GM12878 (cell line): ENCODE data around the gene HIVEP2.

ENCODE experiments used
- CHD2 ChIP-seq: IDR thresholded peaks from 2 replicates; pipeline ENCODE4 v1.6.1; 2011; ENCODE audit warnings: low read depth, low read length, improper control_type of control experiment, borderline replicate concordance
- EGR1 ChIP-seq, 2 experiments: IDR thresholded peaks; 1 replicate in 1 of 2; 2 replicates in 1 of 2; pipeline ENCODE4 v1.6.1; 2011 to 2012; ENCODE audit warnings: low read depth in 2 of 2, low read length in 2 of 2, borderline replicate concordance in 1 of 2, mild to moderate bottlenecking in 1 of 2, moderate library complexity in 1 of 2
- GABPA ChIP-seq: IDR thresholded peaks from 2 replicates; pipeline ENCODE4 v1.6.1; 2014; ENCODE audit warnings: antibody characterized with exemption, low read depth, mild to moderate bottlenecking, inconsistent platforms
- HDAC2 ChIP-seq: fragments of 200-600 bp; sonication (generic); IDR thresholded peaks from 2 replicates; pipeline ENCODE4 v1.6.1; 2017
- HDAC6 ChIP-seq: fragments of 200-600 bp; sonication (generic); IDR thresholded peaks from one replicate; pipeline ENCODE4 v1.8.0; 2017; ENCODE audit warnings: antibody characterized with exemption; ENCODE audit not compliant: unreplicated experiment
- MYC ChIP-seq: IDR thresholded peaks from 2 replicates; pipeline ENCODE4 v1.6.1; 2011; ENCODE audit warnings: mild to moderate bottlenecking, low read length, moderate library complexity, inconsistent platforms; ENCODE audit not compliant: insufficient read depth, insufficient replicate concordance, insufficient read length, severe bottlenecking
- PBX3 ChIP-seq: IDR thresholded peaks from 2 replicates; pipeline ENCODE4 v1.6.1; 2011; ENCODE audit warnings: mild to moderate bottlenecking, low read depth, low read length, moderate library complexity; ENCODE audit not compliant: insufficient replicate concordance
- POLR2AphosphoS2 ChIP-seq: IDR thresholded peaks from 2 replicates; pipeline ENCODE4 v1.6.1; 2011; ENCODE audit warnings: low read depth, mild to moderate bottlenecking, low read length, improper control_type of control experiment, moderate library complexity
- RCOR1 ChIP-seq: conservative IDR thresholded peaks from 2 replicates; pipeline ENCODE4 v1.6.1; 2012; ENCODE audit warnings: low read depth, low read length, improper control_type of control experiment
- SMARCA5 ChIP-seq: fragments of 450-650 bp; IDR thresholded peaks from 2 replicates; pipeline ENCODE4 v1.6.1; 2017; ENCODE audit warnings: mild to moderate bottlenecking
- SPI1 ChIP-seq: IDR thresholded peaks from 2 replicates; pipeline ENCODE4 v1.6.1; 2011; ENCODE audit warnings: low read depth, mild to moderate bottlenecking, low read length, moderate library complexity, borderline replicate concordance; ENCODE audit not compliant: insufficient read depth
- STAT1 ChIP-seq: fragments of 450-650 bp; conservative IDR thresholded peaks from 2 replicates; pipeline ENCODE4 v1.6.1; 2014; ENCODE audit warnings: antibody characterized with exemption, mild to moderate bottlenecking
- TAF1 ChIP-seq: IDR thresholded peaks from 2 replicates; pipeline ENCODE4 v1.6.1; 2011; ENCODE audit warnings: mild to moderate bottlenecking, low read depth, low read length, borderline replicate concordance
- TF ChIP-seq, protein P1 (sequence below), 3 experiments: IDR thresholded peaks in 2 of 3; conservative IDR thresholded peaks in 1 of 3; 2 replicates each; pipeline ENCODE4 v1.5.1; 2011; ENCODE audit warnings: low read depth in 3 of 3, low read length in 3 of 3, mild to moderate bottlenecking in 3 of 3, control low read depth in 2 of 3, moderate library complexity in 2 of 3, inconsistent platforms in 1 of 3, mixed read lengths in 1 of 3; ENCODE audit not compliant: control insufficient read depth in 2 of 3, insufficient read depth in 1 of 3; ENCODE audit errors: extremely low read depth in 1 of 3

DNA sequence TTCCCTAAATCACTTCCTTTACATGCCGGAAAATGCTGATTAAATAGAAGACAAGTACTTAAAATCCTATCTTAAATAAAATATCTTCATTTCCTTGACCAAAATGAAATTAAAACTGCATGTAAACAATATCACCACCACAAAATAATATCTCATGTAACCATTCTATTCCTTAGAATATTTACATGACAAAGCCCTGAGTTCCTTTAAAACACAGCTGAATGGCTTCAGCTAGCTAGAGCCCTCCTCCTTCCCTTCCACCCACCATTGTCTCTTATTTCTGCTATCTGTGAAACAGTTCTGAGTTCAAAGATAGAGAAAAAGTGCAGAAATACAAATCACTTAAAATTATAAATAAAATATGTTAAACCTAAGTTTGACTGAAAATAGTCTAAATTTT is 103.1 kb downstream of the HIVEP2 start:
- TF ChIP-seq HDAC2 (no peak), EGR1 (IDR thresholded peaks at IDR 0.05; ENCODE audit: borderline replicate concordance in 1 of 2, low read depth in 2 of 2, low read length in 2 of 2) (no peak), CHD2 (no peak), SMARCA5 (no peak), POLR2AphosphoS2 (no peak), TAF1 (no peak), GABPA (no peak), RCOR1 (no peak), STAT1 (no peak), PBX3 (no peak), SPI1 (no peak), HDAC6 (no peak), MYC (no peak)
- TF ChIP-seq, protein P1, sequence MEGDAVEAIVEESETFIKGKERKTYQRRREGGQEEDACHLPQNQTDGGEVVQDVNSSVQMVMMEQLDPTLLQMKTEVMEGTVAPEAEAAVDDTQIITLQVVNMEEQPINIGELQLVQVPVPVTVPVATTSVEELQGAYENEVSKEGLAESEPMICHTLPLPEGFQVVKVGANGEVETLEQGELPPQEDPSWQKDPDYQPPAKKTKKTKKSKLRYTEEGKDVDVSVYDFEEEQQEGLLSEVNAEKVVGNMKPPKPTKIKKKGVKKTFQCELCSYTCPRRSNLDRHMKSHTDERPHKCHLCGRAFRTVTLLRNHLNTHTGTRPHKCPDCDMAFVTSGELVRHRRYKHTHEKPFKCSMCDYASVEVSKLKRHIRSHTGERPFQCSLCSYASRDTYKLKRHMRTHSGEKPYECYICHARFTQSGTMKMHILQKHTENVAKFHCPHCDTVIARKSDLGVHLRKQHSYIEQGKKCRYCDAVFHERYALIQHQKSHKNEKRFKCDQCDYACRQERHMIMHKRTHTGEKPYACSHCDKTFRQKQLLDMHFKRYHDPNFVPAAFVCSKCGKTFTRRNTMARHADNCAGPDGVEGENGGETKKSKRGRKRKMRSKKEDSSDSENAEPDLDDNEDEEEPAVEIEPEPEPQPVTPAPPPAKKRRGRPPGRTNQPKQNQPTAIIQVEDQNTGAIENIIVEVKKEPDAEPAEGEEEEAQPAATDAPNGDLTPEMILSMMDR (IDR thresholded peaks at IDR 0.05 in 2 of 3, conservative IDR thresholded peaks at IDR 0.05 in 1 of 3; ENCODE audit: control insufficient read depth in 2 of 3, extremely low read depth in 1 of 3, insufficient read depth in 1 of 3, low read depth in 3 of 3, low read length in 3 of 3), result no peak
